Measurements from ENCODE around the gene TRAPPC5.
A peak's percentile ranks its signal among the peaks of the same experiment; 100 is the strongest.

Gene TRAPPC5

DNA sequence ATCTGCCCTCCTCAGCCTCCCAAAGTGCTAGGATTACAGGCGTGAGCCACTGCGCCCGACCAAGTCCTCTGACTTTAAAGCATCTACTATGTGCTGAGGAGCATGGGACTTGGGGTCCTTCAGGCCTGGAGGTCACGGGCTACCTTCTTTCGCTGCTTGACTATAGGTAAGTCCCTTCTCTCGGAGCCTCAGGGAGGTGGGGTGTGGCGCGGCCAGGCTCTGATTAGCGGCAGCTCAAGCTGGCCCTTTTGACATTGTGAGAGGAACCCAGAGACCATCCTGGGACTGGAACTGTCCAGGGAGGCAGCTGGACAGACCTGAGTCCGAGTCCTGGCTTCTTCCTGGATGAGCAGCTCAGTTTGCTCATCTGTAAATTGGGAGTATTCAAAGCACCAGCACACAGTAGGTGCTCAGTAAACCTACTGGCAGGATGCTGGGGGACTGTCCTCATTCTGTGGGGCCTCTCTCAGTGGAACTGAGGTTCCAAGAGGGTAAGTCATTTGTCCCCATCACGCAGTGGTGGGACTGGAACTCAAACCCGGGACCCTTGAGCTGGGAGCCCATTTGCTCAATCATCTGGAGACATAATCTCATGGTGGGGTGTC lies 20.5 kb downstream of the TRAPPC5 start:
- DNase-seq (ENCODE audit: low read depth): no peak

DNA sequence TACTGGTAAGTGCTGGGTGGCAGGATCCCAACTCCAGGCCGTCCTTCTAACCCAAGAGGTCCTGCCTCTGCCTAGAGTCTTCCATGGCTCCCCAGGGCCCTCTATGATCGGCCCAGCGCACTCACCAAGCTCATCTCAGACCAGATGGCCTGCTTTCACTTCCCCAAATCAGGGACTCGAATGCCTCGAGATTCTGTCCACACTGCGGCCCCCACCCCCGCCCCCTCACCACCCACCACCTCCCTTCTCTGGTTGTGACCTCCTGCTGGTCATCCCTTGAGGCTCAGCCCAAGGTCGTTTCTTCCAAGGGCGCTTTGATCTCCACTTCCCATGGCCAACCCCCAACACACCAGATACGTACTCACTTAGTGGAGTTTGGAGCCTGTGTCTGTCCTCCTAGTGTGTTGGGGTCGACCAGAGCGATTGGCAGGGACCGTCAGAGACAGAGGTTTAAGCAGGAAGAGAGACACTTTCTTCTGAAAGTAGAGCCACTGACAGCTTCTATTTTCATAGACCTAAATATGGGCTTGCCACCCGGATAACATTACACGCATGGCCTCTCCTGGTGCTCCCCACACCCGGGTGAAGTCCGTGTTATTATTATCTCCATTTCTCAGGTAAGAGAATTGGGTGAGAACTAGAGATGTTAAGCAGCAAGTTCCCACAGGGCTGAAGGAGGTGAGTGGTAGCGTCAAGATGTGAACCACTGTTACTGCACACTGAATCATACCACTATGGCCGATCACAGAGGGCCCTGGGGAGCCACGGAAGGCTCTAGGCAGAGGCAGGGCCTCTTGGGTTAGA lies 21.2 kb downstream of the TRAPPC5 start, which contains the start of gene FCER2:
Gene FCER2 (minus strand): TSS at position 478 of the 804 bp plus-strand sequence. CDS start 2,371 bp downstream, outside the sequence.
- no peak for DNase-seq (ENCODE audit: low read depth)

- DNase-seq (ENCODE audit: low read depth): no peak
Measured at GRCh38 chr19:7703332-7703731, 22.7 kb downstream of the TRAPPC5 start.

GRCh38 chr19:7704280-7705060 lies 23.8 kb downstream of the TRAPPC5 start:
- DNase-seq (ENCODE audit: low read depth): no peak

- peak; percentile 35 for DNase-seq (ENCODE audit: low read depth)
Measured at GRCh38 chr19:7705387-7706187, 25.0 kb downstream of the TRAPPC5 start.

DNA sequence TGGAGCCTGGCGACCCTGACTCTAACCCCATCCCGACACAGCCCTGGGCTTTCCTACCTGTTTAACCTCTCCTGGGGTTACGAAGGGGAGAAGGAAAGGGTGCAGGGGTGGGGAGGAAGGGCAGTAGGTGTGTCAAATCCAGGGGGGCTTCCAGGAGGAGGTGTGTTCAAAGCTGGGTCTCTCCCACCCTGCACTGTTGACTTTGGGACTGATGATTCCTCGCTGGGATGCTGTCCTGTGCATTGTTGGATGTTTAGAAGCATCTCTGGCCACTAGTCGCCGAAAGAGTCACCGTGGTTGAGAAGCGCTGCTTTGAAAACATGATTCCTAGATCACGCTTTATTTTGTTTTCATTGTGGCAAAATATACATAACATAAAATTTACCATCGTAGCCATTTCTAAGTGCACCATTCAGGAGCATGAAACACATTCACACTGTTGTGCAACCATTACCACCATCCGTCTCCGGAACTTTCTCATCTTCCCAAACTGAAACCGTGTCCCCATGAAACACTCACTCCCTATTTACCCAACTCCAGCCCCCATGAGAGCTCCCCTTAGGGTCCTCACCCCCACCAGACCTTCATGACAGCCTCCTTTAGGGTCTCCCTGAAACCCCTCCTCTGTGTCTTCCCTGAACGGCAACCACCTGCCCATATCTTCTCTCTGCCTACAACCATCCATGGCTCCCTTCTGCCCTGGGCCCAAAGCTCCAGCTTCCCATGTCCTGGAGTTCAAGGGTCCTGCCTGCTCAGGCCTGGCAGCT lies 25.7 kb downstream of the TRAPPC5 start:
- DNase-seq (ENCODE audit: low read depth): no peak

DNA sequence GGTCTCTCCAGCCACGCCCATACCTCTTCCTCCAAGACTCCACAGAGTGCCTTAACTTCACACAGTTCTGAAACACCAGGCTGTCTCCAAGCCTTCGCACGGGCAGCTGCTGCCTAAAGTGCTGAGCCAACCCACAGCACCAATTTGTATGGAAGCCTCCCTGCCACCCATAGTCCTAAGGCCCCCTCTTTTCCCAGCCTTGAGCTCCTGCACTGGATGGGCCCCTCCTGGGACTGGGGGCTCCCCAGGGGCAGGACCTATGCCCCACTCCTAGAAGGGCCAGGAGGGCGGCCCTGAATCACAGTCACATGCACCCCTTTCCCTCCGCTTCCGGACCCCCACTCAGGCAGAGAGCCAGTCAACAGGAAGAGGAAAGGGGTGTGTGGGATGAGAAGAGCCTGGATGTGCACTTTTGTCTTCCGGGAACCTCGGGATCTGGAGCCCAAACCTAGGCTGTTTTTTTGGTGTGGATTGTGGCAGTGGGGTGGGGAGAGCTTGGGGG lies 26.4 kb downstream of the TRAPPC5 start:
- DNase-seq (ENCODE audit: low read depth): no peak

- DNase-seq (ENCODE audit: low read depth): no peak
Measured at GRCh38 chr19:7709932-7710460, 29.4 kb downstream of the TRAPPC5 start.

DNA sequence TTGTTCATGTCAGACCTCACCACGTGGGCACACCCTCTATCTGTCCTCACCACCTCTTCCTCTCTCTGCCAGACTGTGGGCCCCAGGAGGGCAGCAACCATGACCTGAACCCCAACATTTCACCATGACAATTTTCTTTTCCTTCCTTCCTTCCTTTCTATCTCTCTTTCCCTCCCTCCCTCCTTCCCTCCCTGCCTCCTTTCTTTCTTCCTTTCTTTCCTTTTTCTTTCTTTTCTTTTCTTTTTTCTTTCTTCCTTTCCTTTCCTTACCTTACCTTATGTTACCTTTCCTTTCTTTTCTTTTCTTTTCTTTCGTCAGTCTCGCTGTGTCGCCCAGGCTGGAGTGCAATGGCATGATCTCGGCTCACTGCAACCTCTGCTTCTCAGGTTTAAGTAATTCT lies 30.0 kb downstream of the TRAPPC5 start:
- DNase-seq (ENCODE audit: low read depth): no peak

- no peak for DNase-seq (ENCODE audit: low read depth)
Measured at GRCh38 chr19:7715671-7716070, 35.0 kb downstream of the TRAPPC5 start.

GRCh38 chr19:7716762-7717161 lies 36.1 kb downstream of the TRAPPC5 start:
- DNase-seq (ENCODE audit: low read depth): no peak

GRCh38 chr19:7718668-7719067 lies 38.0 kb downstream of the TRAPPC5 start:
- DNase-seq (ENCODE audit: low read depth): no peak

DNA sequence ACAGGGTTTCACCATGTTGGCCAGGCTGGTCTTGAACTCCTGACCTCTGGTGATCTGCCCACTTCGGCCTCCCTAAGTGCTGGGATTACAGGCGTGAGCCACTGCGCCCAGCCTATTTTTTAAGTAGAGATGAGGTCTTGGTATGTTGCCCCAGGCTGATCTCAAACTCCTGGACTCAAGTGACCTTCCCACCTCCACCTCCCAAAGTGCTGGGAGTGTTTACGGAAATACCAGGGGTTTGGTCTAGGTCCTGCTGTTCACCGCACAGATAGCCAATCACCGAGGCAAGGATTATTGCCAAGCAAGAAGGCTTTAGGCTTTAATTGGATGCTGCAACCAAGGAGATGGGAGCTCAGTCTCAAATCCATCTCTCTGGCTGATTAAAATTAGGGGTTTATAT lies 39.7 kb downstream of the TRAPPC5 start:
- DNase-seq (ENCODE audit: low read depth): no peak

DNA sequence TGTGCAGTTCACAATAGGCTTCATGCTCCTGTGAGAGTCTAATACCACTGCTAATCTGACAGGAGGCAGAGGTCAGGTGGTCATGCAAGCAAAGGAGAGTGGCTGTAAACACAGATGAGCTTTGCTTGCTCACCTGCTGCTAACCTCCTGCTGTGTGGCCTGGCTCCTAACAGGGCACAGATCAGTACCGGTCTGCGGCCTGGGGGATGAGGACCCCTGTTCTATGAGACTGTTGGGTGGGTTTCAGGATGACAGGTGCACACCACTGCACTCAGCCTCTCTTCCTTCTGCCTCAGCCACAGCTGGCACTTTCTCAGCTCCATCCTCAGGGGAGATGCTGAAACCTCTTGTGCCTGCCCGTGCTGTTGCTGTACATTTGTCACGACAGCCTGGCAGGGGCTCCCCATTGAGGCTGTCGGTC lies 41.6 kb downstream of the TRAPPC5 start:
- no peak for DNase-seq (ENCODE audit: low read depth)

- DNase-seq (ENCODE audit: low read depth): no peak
Measured at GRCh38 chr19:7725791-7726190, 45.2 kb downstream of the TRAPPC5 start.

- DNase-seq (ENCODE audit: low read depth): no peak
Measured at GRCh38 chr19:7729211-7729610, 48.6 kb downstream of the TRAPPC5 start.

GRCh38 chr19:7729831-7730285 lies 49.2 kb downstream of the TRAPPC5 start:
- DNase-seq (ENCODE audit: low read depth): no peak

- no peak for DNase-seq (ENCODE audit: low read depth)
Measured at GRCh38 chr19:7730286-7731217, 49.9 kb downstream of the TRAPPC5 start.

DNA sequence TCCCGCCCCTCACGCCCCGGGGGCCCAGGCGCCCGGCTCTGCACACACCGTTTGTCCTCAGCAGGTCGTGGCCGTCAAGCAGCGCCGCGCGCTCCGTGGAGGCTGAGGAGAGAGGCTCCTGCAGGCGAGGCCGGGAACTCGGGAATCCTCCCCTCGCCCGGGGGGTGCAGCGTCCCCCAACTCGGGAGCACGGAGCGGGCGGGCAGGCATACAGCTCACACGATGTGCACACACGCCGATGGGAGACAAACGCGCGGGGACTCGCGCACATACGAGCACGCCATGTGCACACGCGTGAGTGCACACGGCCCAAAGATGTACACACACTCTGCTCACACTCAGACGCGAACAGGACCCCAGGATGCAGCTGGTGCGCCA lies 50.6 kb downstream of the TRAPPC5 start:
- no peak for DNase-seq (ENCODE audit: low read depth)

GRCh38 chr19:7731615-7732014 lies 51.0 kb downstream of the TRAPPC5 start:
- no peak for DNase-seq (ENCODE audit: low read depth)

Measured in stimulated activated CD8-positive, alpha-beta memory T cell treated with anti-CD3 and anti-CD28 coated beads, Interleukin-15, amount 100 ng/mL, for 1 hour (primary cell).